T-cell (primary cell): ENCODE measurements around the gene IMMP2L. TPM values are rescaled to one million over a fixed set of nuclear protein-coding genes. Genes with fewer than 3 reads are reported as not detected.

Source experiments
- ATAC-seq, 4 experiments: fragments of 200-7000 bp in 3 of 4; fragments of 150-1000 bp in 1 of 4; cut with Tn5 transposase; replicated peaks in 1 of 4; 1 replicate in 3 of 4; 2 replicates in 1 of 4; pipeline ENCODE4 v1.10.0; 2021; ENCODE audit warnings: moderate library complexity in 3 of 4, mild to moderate bottlenecking in 2 of 4, moderate number of reproducible peaks in 1 of 4
- CTCF ChIA-PET, 2 donors: fragments of 300-600 bp; sonication (Branson Sonifier 250); formaldehyde crosslinking; loops; one replicate each; lab custom pipeline; 2022; ENCODE audit warnings: antibody characterized with exemption in 2 of 2; lab: Charles Lee
- POLR2A ChIA-PET, 2 donors: fragments of 300-600 bp; sonication (Branson Sonifier 250); formaldehyde crosslinking; loops; one replicate each; lab custom pipeline; 2022; ENCODE audit warnings: antibody characterized with exemption in 2 of 2; lab: Charles Lee
- DNase-seq, 35 experiments: peaks; one replicate each; pipeline versions ENCODE4 v3.0.0 to v3.0.0-alpha.2; 2013 to 2023
- H3K27ac ChIP-seq: one replicate; pipeline ENCODE4 v1.5.1; 2013; ENCODE audit warnings: low read length
- H3K27me3 ChIP-seq, 2 experiments: replicated peaks in 1 of 2; 1 replicate in 1 of 2; 2 replicates in 1 of 2; pipeline versions ENCODE4 v1.6.1 to v1.7.0; 2013; ENCODE audit warnings: low read length in 1 of 2, mixed read lengths in 1 of 2; ENCODE audit not compliant: control insufficient read depth in 2 of 2, insufficient read depth in 2 of 2; ENCODE audit errors: extremely low read depth in 1 of 2
- H3K36me3 ChIP-seq, 2 donors: 1 replicate in 1 of 2; 2 replicates in 1 of 2; pipeline versions ENCODE4 v1.6.1 to v1.7.0; 2013; ENCODE audit warnings: low read length in 1 of 2; ENCODE audit not compliant: control insufficient read depth in 2 of 2, insufficient read depth in 1 of 2; ENCODE audit errors: extremely low read depth in 1 of 2
- H3K4me1 ChIP-seq, 2 experiments: 1 replicate in 1 of 2; 2 replicates in 1 of 2; pipeline versions ENCODE4 v1.6.1 to v1.7.0; 2013; ENCODE audit warnings: low read length in 2 of 2, mixed read lengths in 1 of 2; ENCODE audit not compliant: insufficient read depth in 2 of 2, control insufficient read depth in 1 of 2; ENCODE audit errors: extremely low read depth in 1 of 2
- H3K4me3 ChIP-seq, 2 donors: 1 replicate in 1 of 2; 2 replicates in 1 of 2; pipeline versions ENCODE4 v1.5.1 to v1.7.0; 2013; ENCODE audit warnings: mild to moderate bottlenecking in 2 of 2, low read length in 1 of 2, moderate library complexity in 1 of 2; ENCODE audit not compliant: control insufficient read depth in 1 of 2; ENCODE audit errors: extremely low read depth in 1 of 2
- H3K9me3 ChIP-seq: 2 replicates; pipeline ENCODE4 v1.7.0; 2013
- H3K27ac Mint-ChIP-seq, 2 donors: one replicate each; pipeline ENCODE4 v1.8.0; 2020 to 2021; ENCODE audit warnings: mild to moderate bottlenecking in 2 of 2, mixed read lengths in 2 of 2
- H3K27me3 Mint-ChIP-seq, 2 donors: one replicate each; pipeline ENCODE4 v1.8.0; 2021 to 2022; ENCODE audit warnings: mixed read lengths in 2 of 2
- H3K36me3 Mint-ChIP-seq: one replicate; pipeline ENCODE4 v1.8.0; 2021; ENCODE audit warnings: mixed read lengths
- H3K4me1 Mint-ChIP-seq, 3 donors: one replicate each; pipeline ENCODE4 v1.8.0; 2020 to 2022; ENCODE audit warnings: mixed read lengths in 3 of 3, mild to moderate bottlenecking in 1 of 3
- H3K4me3 Mint-ChIP-seq, 3 donors: one replicate each; pipeline ENCODE4 v1.8.0; 2020 to 2022; ENCODE audit warnings: mild to moderate bottlenecking in 3 of 3, mixed read lengths in 3 of 3, moderate library complexity in 3 of 3
- H3K9me3 Mint-ChIP-seq, 3 donors: one replicate each; pipeline ENCODE4 v1.8.0; 2020 to 2022; ENCODE audit warnings: mixed read lengths in 3 of 3
- WGBS: methylation state at CpG from one replicate; pipeline ENCODE4 v1.1.5; 2013; ENCODE audit warnings: missing lambda C conversion rate; ENCODE audit not compliant: insufficient coverage; 5-methylcytosine and 5-hydroxymethylcytosine counted together
- total RNA-seq, 35 experiments: library from RNA in 6 of 35; stranded (reverse) in 6 of 35; fragments of 120-200 nt in 1 of 35; gene quantifications; one replicate each; pipeline versions ENCODE4 v1.2.1 to v1.2.4 and lab custom pipeline; 2013 to 2026

IMMP2L gene
- total RNA-seq, 5 donors from 2014 or later (not counting 1 experiment from before 2014, with no cell fraction given), result 14.1 to 27.3 (median 21.7) TPM

DNA sequence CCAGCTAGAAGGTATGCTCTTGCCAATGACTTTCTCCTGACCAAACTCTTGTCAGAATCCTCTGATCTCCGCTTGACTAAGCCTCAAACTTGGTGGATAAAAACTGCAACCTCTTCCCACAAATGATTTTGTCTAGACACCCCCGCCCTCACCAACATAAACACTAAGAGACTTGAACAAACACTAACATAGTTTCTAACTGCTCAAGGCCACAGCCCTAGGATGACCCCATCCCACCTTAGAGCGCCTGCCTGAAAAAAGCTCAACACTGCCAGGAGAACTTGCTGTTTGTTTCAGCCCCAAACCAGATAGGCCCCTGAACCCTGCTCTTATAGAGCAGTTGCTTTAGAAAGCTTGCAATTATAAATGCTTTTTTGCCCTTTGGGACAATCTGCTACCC lies 399.6 kb downstream of the IMMP2L start:
- Histone ChIP-seq H3K9me3 (no peaks in the 10 kb centered on the region), H3K36me3 (no peaks in the 10 kb centered on the region), H3K27me3 (no peaks in the 10 kb centered on the region), H3K4me1 (no peaks in the 10 kb centered on the region), H3K4me3 (no peak overlapping the region), H3K27ac (no peak overlapping the region)
- Mint-ChIP-seq H3K27ac (no peak overlapping the region), H3K27me3 (no peaks in the 10 kb centered on the region), H3K4me1 (no peaks in the 10 kb centered on the region), H3K4me3 (no peak overlapping the region), H3K36me3 (peaks cover 3% of the 10 kb centered on the region), H3K9me3 (no peaks in the 10 kb centered on the region)
- 100% methylated on average over 2 of the region's 3 CpGs for WGBS
- no peak for ATAC-seq
- POLR2A ChIA-PET, result no interaction called here
- CTCF ChIA-PET, result no interaction called here
- DNase-seq, result no peak

DNA sequence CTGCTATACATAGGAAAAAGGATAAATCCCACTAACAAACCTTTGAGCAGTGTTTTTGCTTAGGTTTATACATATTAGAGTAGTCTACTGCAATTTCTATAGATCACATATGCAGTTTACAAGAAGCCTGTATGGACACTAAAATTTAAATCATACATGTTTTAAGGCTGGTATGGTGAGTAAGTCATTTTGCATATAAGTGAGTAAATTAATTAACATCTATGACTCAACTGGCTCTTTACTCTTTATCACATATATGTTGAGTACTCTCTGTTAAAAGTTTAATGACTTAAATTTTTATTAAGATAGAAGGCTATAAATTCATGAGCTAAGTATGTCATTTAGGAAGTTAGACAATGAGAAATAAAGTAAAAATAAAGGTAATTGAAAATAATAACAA lies 402.0 kb downstream of the IMMP2L start:
- no peaks in the 10 kb centered on the region for H3K27me3 ChIP-seq
- H3K36me3 ChIP-seq, result no peaks in the 10 kb centered on the region
- peaks cover 0 to 8% (median 7%) of the 10 kb centered on the region in 3 donors for H3K4me1 Mint-ChIP-seq
- H3K27ac Mint-ChIP-seq, result no peak overlapping the region
- H3K9me3 ChIP-seq, result no peaks in the 10 kb centered on the region
- DNase-seq, result no peak
- POLR2A ChIA-PET, result no interaction called here
- no peak overlapping the region for H3K4me3 ChIP-seq
- peaks cover 0 to 4% (median 0%) of the 10 kb centered on the region in 3 donors for H3K9me3 Mint-ChIP-seq
- H3K27me3 Mint-ChIP-seq, result no peaks in the 10 kb centered on the region
- no peak overlapping the region for H3K27ac ChIP-seq
- peaks cover 2% of the 10 kb centered on the region for H3K36me3 Mint-ChIP-seq
- ATAC-seq, result no peak
- H3K4me1 ChIP-seq, result no peaks in the 10 kb centered on the region
- CTCF ChIA-PET, result no interaction called here
- H3K4me3 Mint-ChIP-seq, result no peak overlapping the region

DNA sequence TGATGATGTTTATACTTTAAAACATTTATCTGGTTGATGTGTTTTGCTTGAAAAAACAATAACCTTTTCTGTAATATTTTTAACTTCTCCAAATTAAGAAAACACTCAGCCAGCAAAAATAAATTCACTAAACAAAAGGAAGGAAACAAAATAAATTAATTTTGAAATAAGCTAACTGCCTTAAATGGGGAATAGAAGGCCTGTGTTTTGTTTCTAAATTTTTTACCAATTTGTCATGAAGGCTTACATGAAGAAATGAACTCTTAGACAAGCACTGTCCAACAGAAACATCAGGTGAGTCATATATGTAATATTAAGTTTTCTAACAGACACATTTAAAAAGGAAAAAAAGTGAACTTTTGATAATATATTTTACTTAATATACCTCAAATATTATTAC lies 402.9 kb downstream of the IMMP2L start:
- H3K27ac Mint-ChIP-seq, result no peak overlapping the region
- no peak overlapping the region for H3K4me3 Mint-ChIP-seq
- peaks cover 2% of the 10 kb centered on the region for H3K36me3 Mint-ChIP-seq
- CTCF ChIA-PET, result no interaction called here
- H3K9me3 Mint-ChIP-seq, result peaks cover 0 to 4% (median 0%) of the 10 kb centered on the region in 3 donors
- Histone ChIP-seq H3K4me1 (no peaks in the 10 kb centered on the region), H3K27me3 (no peaks in the 10 kb centered on the region), H3K36me3 (no peaks in the 10 kb centered on the region), H3K27ac (no peak overlapping the region), H3K9me3 (no peaks in the 10 kb centered on the region), H3K4me3 (no peak overlapping the region)
- POLR2A ChIA-PET, result no interaction called here
- H3K4me1 Mint-ChIP-seq, result peaks cover 0 to 8% (median 7%) of the 10 kb centered on the region in 3 donors
- ATAC-seq (no peak), DNase-seq (no peak)
- no peaks in the 10 kb centered on the region for H3K27me3 Mint-ChIP-seq

DNA sequence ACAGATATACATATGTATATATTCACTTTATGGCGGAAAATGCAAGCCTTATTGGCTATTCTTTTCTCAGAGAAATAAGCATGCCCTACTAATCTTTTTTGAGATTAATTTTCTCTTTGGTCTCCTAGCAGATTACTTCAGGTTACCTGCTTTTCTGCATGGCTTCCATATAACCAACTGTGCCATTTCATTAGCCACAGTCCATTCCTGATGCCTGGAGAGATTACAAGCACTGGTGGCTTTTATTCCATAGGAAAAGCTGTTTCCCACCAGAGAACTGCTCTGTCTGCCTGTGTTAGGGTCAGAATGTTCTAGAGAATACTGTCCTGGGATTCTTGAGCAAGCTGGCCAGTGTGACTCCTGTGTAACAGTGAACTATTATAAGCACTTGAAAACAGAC lies 411.6 kb downstream of the IMMP2L start:
- ATAC-seq (no peak), DNase-seq (no peak)
- Histone ChIP-seq H3K27ac (no peak overlapping the region), H3K4me1 (no peaks in the 10 kb centered on the region), H3K9me3 (no peaks in the 10 kb centered on the region), H3K27me3 (no peaks in the 10 kb centered on the region), H3K4me3 (no peak overlapping the region), H3K36me3 (no peaks in the 10 kb centered on the region)
- H3K27ac Mint-ChIP-seq, result no peak overlapping the region
- no CpG with 5 or more reads among the region's 1 CpG for WGBS
- H3K4me3 Mint-ChIP-seq, result no peak overlapping the region
- no peaks in the 10 kb centered on the region for H3K27me3 Mint-ChIP-seq
- CTCF ChIA-PET, result no interaction called here
- no peaks in the 10 kb centered on the region for H3K36me3 Mint-ChIP-seq
- H3K4me1 Mint-ChIP-seq, result no peaks in the 10 kb centered on the region
- no peaks in the 10 kb centered on the region for H3K9me3 Mint-ChIP-seq
- POLR2A ChIA-PET, result no interaction called here

DNA sequence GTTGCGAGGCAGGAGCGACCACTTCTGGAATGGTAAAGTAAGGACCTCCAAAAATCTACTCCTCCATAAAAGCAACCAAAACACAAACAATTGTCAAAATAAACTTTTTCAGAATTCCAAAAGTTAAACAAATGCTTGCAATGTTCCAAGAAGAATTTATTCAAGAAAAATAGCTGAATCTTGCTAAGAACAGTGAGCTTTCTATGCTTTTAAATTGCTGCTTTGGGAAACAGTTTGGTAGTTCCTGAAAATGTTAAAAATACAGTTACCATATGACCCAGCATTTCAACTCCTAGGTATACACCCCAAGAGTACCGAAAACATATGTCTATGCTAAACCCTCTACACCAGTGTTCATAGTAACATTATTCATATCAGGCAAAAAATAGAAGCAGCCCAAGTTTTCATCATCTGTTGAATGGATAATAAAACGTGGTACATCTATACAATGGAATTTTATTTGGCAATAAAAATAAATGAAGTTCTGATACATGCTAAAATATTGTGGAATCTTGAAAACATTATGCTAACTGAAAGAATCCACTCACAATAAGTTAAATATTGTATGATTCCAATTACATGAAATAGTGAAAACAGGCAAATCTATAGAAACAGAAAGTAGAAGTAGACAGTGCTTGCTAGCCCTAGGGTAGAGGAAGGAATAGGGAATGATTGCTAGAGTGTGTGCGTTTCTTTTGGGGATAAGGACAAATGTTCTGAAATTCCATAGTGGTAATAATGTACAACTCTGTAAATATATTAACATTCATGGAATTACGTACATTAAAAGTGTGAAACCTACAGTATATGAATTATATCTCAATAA lies 414.4 kb downstream of the IMMP2L start:
- Mint-ChIP-seq H3K27me3 (no peaks in the 10 kb centered on the region), H3K4me3 (no peak overlapping the region), H3K4me1 (no peaks in the 10 kb centered on the region), H3K36me3 (no peaks in the 10 kb centered on the region), H3K9me3 (no peaks in the 10 kb centered on the region), H3K27ac (no peak overlapping the region)
- CTCF ChIA-PET, result interaction anchor here in 1 of 2 donors (0.9 kb wide), 1 partner anchor 49 kb away, joined by 4 read pairs; no protein-coding TSS in a partner anchor
- no peak overlapping the region for H3K4me3 ChIP-seq
- no CpG with 5 or more reads among the region's 6 CpGs for WGBS
- H3K9me3 ChIP-seq, result no peaks in the 10 kb centered on the region
- ATAC-seq, result no peak
- H3K27ac ChIP-seq, result no peak overlapping the region
- no peaks in the 10 kb centered on the region for H3K36me3 ChIP-seq
- no peaks in the 10 kb centered on the region for H3K4me1 ChIP-seq
- POLR2A ChIA-PET, result no interaction called here
- H3K27me3 ChIP-seq, result no peaks in the 10 kb centered on the region
- no peak for DNase-seq

DNA sequence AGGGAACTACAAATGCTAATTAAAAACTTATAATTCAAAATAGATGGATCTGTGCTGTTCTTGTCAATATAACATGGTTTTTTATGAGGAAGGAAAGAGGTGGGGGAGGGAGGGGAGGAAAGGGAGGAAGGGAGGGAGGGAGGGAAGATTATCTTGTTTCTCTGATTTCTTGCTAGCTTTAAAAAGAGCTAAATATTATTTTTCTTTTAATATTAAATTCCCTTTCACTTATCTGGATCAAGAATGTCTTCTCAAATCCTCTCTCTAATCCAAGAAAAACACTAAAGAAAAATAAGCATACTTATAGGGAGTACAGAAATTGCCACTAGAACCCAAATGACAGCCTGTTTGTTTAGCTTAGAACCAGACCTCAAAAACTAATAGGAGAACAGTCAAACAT lies 416.2 kb downstream of the IMMP2L start:
- Mint-ChIP-seq H3K27me3 (no peaks in the 10 kb centered on the region), H3K9me3 (no peaks in the 10 kb centered on the region), H3K4me1 (no peaks in the 10 kb centered on the region), H3K36me3 (no peaks in the 10 kb centered on the region), H3K27ac (no peak overlapping the region), H3K4me3 (no peak overlapping the region)
- H3K27me3 ChIP-seq, result no peaks in the 10 kb centered on the region
- no peaks in the 10 kb centered on the region for H3K36me3 ChIP-seq
- H3K27ac ChIP-seq, result no peak overlapping the region
- no peaks in the 10 kb centered on the region for H3K9me3 ChIP-seq
- no peak for DNase-seq
- ChIA-PET CTCF (no interaction called here), POLR2A (interaction anchor here in 1 of 2 donors (0.6 kb wide), 1 partner anchor 29 kb away, joined by 13 read pairs; no protein-coding TSS in a partner anchor)
- H3K4me1 ChIP-seq, result no peaks in the 10 kb centered on the region
- no peak overlapping the region for H3K4me3 ChIP-seq
- no peak for ATAC-seq
